Activated CD4-positive, alpha-beta T cell treated with anti-CD3 and anti-CD28 coated beads, Interleukin-2, amount 10 ng/mL, durations not matched to agents 24 days and 14 days (primary cell): Measurements from ENCODE around the gene ACTN4. TPM values are rescaled to one million over a fixed set of nuclear protein-coding genes. Genes with fewer than 3 reads are reported as not detected.

Experiments used
- DNase-seq: peaks from one replicate; pipeline ENCODE4 v3.0.0; 2022
- H3K27ac Mint-ChIP-seq: one replicate; pipeline ENCODE4 v1.8.0; 2022; ENCODE audit warnings: mild to moderate bottlenecking, mixed read lengths
- H3K27me3 Mint-ChIP-seq: one replicate; pipeline ENCODE4 v1.8.0; 2022; ENCODE audit warnings: mixed read lengths
- H3K36me3 Mint-ChIP-seq: one replicate; pipeline ENCODE4 v1.8.0; 2022; ENCODE audit warnings: low read depth, mild to moderate bottlenecking, mixed read lengths
- H3K4me1 Mint-ChIP-seq: one replicate; pipeline ENCODE4 v1.8.0; 2021; ENCODE audit warnings: mixed read lengths
- H3K4me3 Mint-ChIP-seq: one replicate; pipeline ENCODE4 v1.8.0; 2022; ENCODE audit warnings: mild to moderate bottlenecking, moderate library complexity, mixed read lengths
- H3K9me3 Mint-ChIP-seq: one replicate; pipeline ENCODE4 v1.8.0; 2021; ENCODE audit warnings: mixed read lengths
- intact Hi-C: fragments of 100-400 bp; cut with micrococcal nuclease; formaldehyde crosslinking; loops from one replicate; pipeline ENCODE4 v1.15.1; 2023
- total RNA-seq: library from RNA; stranded (reverse); gene quantifications from 2 replicates; pipeline ENCODE4 v1.2.3, GENCODE V29; 2022

The ACTN4 gene
- total RNA-seq, 1 donor from 2014 or later = 243 TPM

- H3K27ac Mint-ChIP-seq = peak overlapping the region; percentile 73
- H3K9me3 Mint-ChIP-seq = no peaks in the 10 kb centered on the region
- H3K4me3 Mint-ChIP-seq = no peak overlapping the region
- peaks cover 37% of the 10 kb centered on the region for H3K36me3 Mint-ChIP-seq
- no peak for DNase-seq
- peaks cover 86% of the 10 kb centered on the region for H3K4me1 Mint-ChIP-seq
- no peaks in the 10 kb centered on the region for H3K27me3 Mint-ChIP-seq
- intact Hi-C loops = no loop called here
These were observed 35.5 kb downstream of the ACTN4 start for GRCh38 chr19:38682872-38683392.

- intact Hi-C loops = loop anchor here (1.0 kb wide), 1 partner anchor 7 kb away; no protein-coding TSS in a partner anchor
- peak overlapping the region; percentile 17 for H3K4me3 Mint-ChIP-seq
- no peaks in the 10 kb centered on the region for H3K9me3 Mint-ChIP-seq
- peak; percentile 75 for DNase-seq
- peak overlapping the region; percentile 73 for H3K27ac Mint-ChIP-seq
- H3K27me3 Mint-ChIP-seq = no peaks in the 10 kb centered on the region
- peaks cover 36% of the 10 kb centered on the region for H3K36me3 Mint-ChIP-seq
- peaks cover 82% of the 10 kb centered on the region for H3K4me1 Mint-ChIP-seq
These were observed 36.1 kb downstream of the ACTN4 start for GRCh38 chr19:38683393-38684077.

- Mint-ChIP-seq H3K9me3 (no peaks in the 10 kb centered on the region), H3K27ac (peak overlapping the region; percentile 73), H3K36me3 (peaks cover 36% of the 10 kb centered on the region), H3K4me1 (peaks cover 82% of the 10 kb centered on the region), H3K27me3 (no peaks in the 10 kb centered on the region), H3K4me3 (peak overlapping the region; percentile 35)
- DNase-seq = no peak
- intact Hi-C loops = loop anchor here (1.0 kb wide), 1 partner anchor 8 kb away; no protein-coding TSS in a partner anchor
These were observed 36.8 kb downstream of the ACTN4 start for GRCh38 chr19:38684078-38684861.

- Mint-ChIP-seq H3K27ac (no peak overlapping the region), H3K4me1 (peaks cover 81% of the 10 kb centered on the region), H3K27me3 (no peaks in the 10 kb centered on the region), H3K9me3 (no peaks in the 10 kb centered on the region), H3K4me3 (peak overlapping the region; percentile 77), H3K36me3 (peaks cover 37% of the 10 kb centered on the region)
- intact Hi-C loops = loop anchor here (1.0 to 5.0 kb wide), 2 partner anchors 9 to 38 kb away; partner anchors contain the start of gene ACTN4
- no peak for DNase-seq
These were observed 37.6 kb downstream of the ACTN4 start for GRCh38 chr19:38684862-38685665.

- peak overlapping the region; percentile 77 for H3K4me3 Mint-ChIP-seq
- H3K36me3 Mint-ChIP-seq = peaks cover 40% of the 10 kb centered on the region
- H3K27ac Mint-ChIP-seq = peak overlapping the region; percentile 88
- intact Hi-C loops = loop anchor here (2.0 to 5.0 kb wide), 2 partner anchors 29 to 39 kb away; partner anchors contain the start of gene ACTN4
- H3K4me1 Mint-ChIP-seq = peaks cover 77% of the 10 kb centered on the region
- no peaks in the 10 kb centered on the region for H3K27me3 Mint-ChIP-seq
- H3K9me3 Mint-ChIP-seq = no peaks in the 10 kb centered on the region
- peak; percentile 66 for DNase-seq
These were observed 38.4 kb downstream of the ACTN4 start for GRCh38 chr19:38685666-38686529.

- peak overlapping the region; percentile 88 for H3K27ac Mint-ChIP-seq
- intact Hi-C loops = loop anchor here (2.0 to 5.0 kb wide), 2 partner anchors 30 to 39 kb away; partner anchors contain the start of gene ACTN4
- no peaks in the 10 kb centered on the region for H3K27me3 Mint-ChIP-seq
- H3K36me3 Mint-ChIP-seq = peaks cover 35% of the 10 kb centered on the region
- H3K4me1 Mint-ChIP-seq = peaks cover 72% of the 10 kb centered on the region
- DNase-seq = peak; percentile 82
- no peaks in the 10 kb centered on the region for H3K9me3 Mint-ChIP-seq
- H3K4me3 Mint-ChIP-seq = peak overlapping the region; percentile 77
These were observed 39.1 kb downstream of the ACTN4 start for GRCh38 chr19:38686530-38686888.

GRCh38 chr19:38687837-38688378, 40.5 kb downstream of the ACTN4 start:
- Mint-ChIP-seq H3K9me3 (no peaks in the 10 kb centered on the region), H3K4me1 (peaks cover 73% of the 10 kb centered on the region), H3K27me3 (no peaks in the 10 kb centered on the region), H3K27ac (no peak overlapping the region), H3K36me3 (peaks cover 27% of the 10 kb centered on the region), H3K4me3 (no peak overlapping the region)
- intact Hi-C loops = loop anchor here (2.0 to 5.0 kb wide), 2 partner anchors 31 to 41 kb away; partner anchors contain the start of gene ACTN4
- no peak for DNase-seq

GRCh38 chr19:38690146-38690545, 42.7 kb downstream of the ACTN4 start:
- Mint-ChIP-seq H3K36me3 (peaks cover 23% of the 10 kb centered on the region), H3K27ac (no peak overlapping the region), H3K9me3 (no peaks in the 10 kb centered on the region), H3K4me3 (no peak overlapping the region), H3K4me1 (peaks cover 74% of the 10 kb centered on the region), H3K27me3 (no peaks in the 10 kb centered on the region)
- no peak for DNase-seq
- intact Hi-C loops = no loop called here

GRCh38 chr19:38690832-38691231, 43.4 kb downstream of the ACTN4 start:
- H3K36me3 Mint-ChIP-seq = peaks cover 23% of the 10 kb centered on the region
- peaks cover 73% of the 10 kb centered on the region for H3K4me1 Mint-ChIP-seq
- no peak for DNase-seq
- H3K4me3 Mint-ChIP-seq = no peak overlapping the region
- no peaks in the 10 kb centered on the region for H3K27me3 Mint-ChIP-seq
- no peaks in the 10 kb centered on the region for H3K9me3 Mint-ChIP-seq
- intact Hi-C loops = no loop called here
- no peak overlapping the region for H3K27ac Mint-ChIP-seq

- Mint-ChIP-seq H3K9me3 (no peaks in the 10 kb centered on the region), H3K27ac (no peak overlapping the region), H3K4me1 (peaks cover 69% of the 10 kb centered on the region), H3K4me3 (no peak overlapping the region), H3K27me3 (no peaks in the 10 kb centered on the region), H3K36me3 (peaks cover 21% of the 10 kb centered on the region)
- intact Hi-C loops = no loop called here
- no peak for DNase-seq
These were observed 44.5 kb downstream of the ACTN4 start for GRCh38 chr19:38691938-38692457.

GRCh38 chr19:38692458-38693379, 45.3 kb downstream of the ACTN4 start:
- H3K27me3 Mint-ChIP-seq = no peaks in the 10 kb centered on the region
- intact Hi-C loops = no loop called here
- H3K4me1 Mint-ChIP-seq = peaks cover 66% of the 10 kb centered on the region
- DNase-seq = no peak
- no peak overlapping the region for H3K27ac Mint-ChIP-seq
- peaks cover 16% of the 10 kb centered on the region for H3K36me3 Mint-ChIP-seq
- peak overlapping the region; percentile 12 for H3K4me3 Mint-ChIP-seq
- H3K9me3 Mint-ChIP-seq = no peaks in the 10 kb centered on the region
